Naive thymus-derived CD8-positive, alpha-beta T cell (primary cell): ENCODE measurements around the gene KRT16. TPM values are rescaled to one million over a fixed set of nuclear protein-coding genes. Genes with fewer than 3 reads are reported as not detected.
"Not testable (repeated sequence)": the region's sequence is repeated elsewhere in the genome, so short reads cannot be mapped to it uniquely, and the experiment has no call there.

Source experiments
- ATAC-seq, 2 donors: fragments of 150-1000 bp; cut with Tn5 transposase in 1 of 2; sonication (Bioruptor Pico), chemical (Tn5 transposase) in 1 of 2; 1 replicate in 1 of 2; 2 replicates in 1 of 2; pipeline ENCODE4 v1.10.0; 2021; ENCODE audit warnings: mild to moderate bottlenecking in 2 of 2, moderate library complexity in 2 of 2
- POLR2A ChIA-PET: fragments of 350-600 bp; sonication (Branson Sonifier 250); formaldehyde crosslinking; loops from one replicate; lab custom pipeline; 2021; ENCODE audit warnings: antibody characterized with exemption; lab: Charles Lee
- DNase-seq, 10 donors: peaks; one replicate each; pipeline versions ENCODE4 v3.0.0 to v3.0.0-alpha.2; 2020 to 2022
- H3K27ac Mint-ChIP-seq, 10 donors: one replicate each; pipeline ENCODE4 v1.8.0; 2020 to 2022; ENCODE audit warnings: mild to moderate bottlenecking in 10 of 10, mixed read lengths in 10 of 10, moderate library complexity in 4 of 10, inconsistent platforms in 1 of 10
- H3K27me3 Mint-ChIP-seq, 5 donors: one replicate each; pipeline ENCODE4 v1.8.0; 2021 to 2022; ENCODE audit warnings: mixed read lengths in 5 of 5
- H3K36me3 Mint-ChIP-seq, 3 donors: one replicate each; pipeline ENCODE4 v1.8.0; 2020 to 2022; ENCODE audit warnings: mixed read lengths in 3 of 3, mild to moderate bottlenecking in 2 of 3, inconsistent platforms in 1 of 3
- H3K4me1 Mint-ChIP-seq, 4 donors: one replicate each; pipeline ENCODE4 v1.8.0; 2021 to 2022; ENCODE audit warnings: mixed read lengths in 4 of 4
- H3K4me3 Mint-ChIP-seq, 10 donors: one replicate each; pipeline ENCODE4 v1.8.0; 2020 to 2022; ENCODE audit warnings: mild to moderate bottlenecking in 10 of 10, mixed read lengths in 10 of 10, moderate library complexity in 6 of 10, inconsistent platforms in 1 of 10
- H3K9me3 Mint-ChIP-seq, 9 donors: one replicate each; pipeline ENCODE4 v1.8.0; 2020 to 2022; ENCODE audit warnings: mixed read lengths in 9 of 9, mild to moderate bottlenecking in 3 of 9, inconsistent platforms in 1 of 9, moderate library complexity in 1 of 9
- polyA plus RNA-seq, 3 donors: library from polyadenylated mRNA; unstranded; fragments of 300-500 nt; fragmentation: Illumina TruSeq; gene quantifications; one replicate each; pipeline ENCODE4 v1.2.3, GENCODE V29; 2021
- total RNA-seq, 8 experiments: library from RNA in 2 of 8; stranded (reverse) in 2 of 8; gene quantifications; one replicate each; pipeline ENCODE4 v1.2.3 and lab custom pipeline; 2021 to 2026

KRT16 gene
- total and polyA plus RNA-seq, 5 experiments from 2014 or later, result not detected

GRCh38 chr17:41621435-41621817 lies 8.9 kb upstream of the KRT16 start:
- DNase-seq, H3K36me3 Mint-ChIP-seq, POLR2A ChIA-PET, ATAC-seq, H3K9me3 Mint-ChIP-seq, H3K4me1 Mint-ChIP-seq, H3K4me3 Mint-ChIP-seq: not testable (repeated sequence)
- Mint-ChIP-seq H3K27ac (peak overlapping the region in 1 of 10 donors; percentile 62), H3K27me3 (peaks cover 0 to 17% (median 5%) of the 10 kb centered on the region in 5 donors)

GRCh38 chr17:41620583-41621434 lies 8.2 kb upstream of the KRT16 start:
- H3K4me1 Mint-ChIP-seq, result no peaks in the 10 kb centered on the region
- H3K27ac Mint-ChIP-seq, result peak overlapping the region in 1 of 10 donors; percentile 54
- H3K4me3 Mint-ChIP-seq, result no peak overlapping the region
- H3K9me3 Mint-ChIP-seq, result no peaks in the 10 kb centered on the region
- DNase-seq (no peak), ATAC-seq (no peak)
- H3K36me3 Mint-ChIP-seq, result no peaks in the 10 kb centered on the region
- H3K27me3 Mint-ChIP-seq, result peaks cover 0 to 13% (median 4%) of the 10 kb centered on the region in 5 donors
- POLR2A ChIA-PET, result no interaction called here

- H3K4me1 Mint-ChIP-seq, H3K36me3 Mint-ChIP-seq, H3K27ac Mint-ChIP-seq, H3K9me3 Mint-ChIP-seq, DNase-seq, ATAC-seq, POLR2A ChIA-PET: not testable (repeated sequence)
- H3K4me3 Mint-ChIP-seq, result peak overlapping the region in 1 of 10 donors; percentile 1
- peaks cover 0 to 13% (median 2%) of the 10 kb centered on the region in 5 donors for H3K27me3 Mint-ChIP-seq
Measured at GRCh38 chr17:41619927-41620582, 7.5 kb upstream of the KRT16 start.

- H3K4me1 Mint-ChIP-seq, result no peaks in the 10 kb centered on the region
- POLR2A ChIA-PET, result no interaction called here
- ATAC-seq, result no peak
Measured at GRCh38 chr17:41619036-41619926, 6.7 kb upstream of the KRT16 start.

GRCh38 chr17:41618341-41619035 lies 5.9 kb upstream of the KRT16 start:
- Mint-ChIP-seq H3K27ac (no peak overlapping the region), H3K4me1 (peaks cover 0 to 1% (median 0%) of the 10 kb centered on the region in 4 donors), H3K9me3 (no peaks in the 10 kb centered on the region), H3K4me3 (no peak overlapping the region), H3K27me3 (peaks cover 0 to 18% (median 2%) of the 10 kb centered on the region in 5 donors), H3K36me3 (no peaks in the 10 kb centered on the region)
- POLR2A ChIA-PET, result no interaction called here
- DNase-seq, result peak in 1 of 10 donors; percentile 42
- no peak for ATAC-seq

More at GRCh38 chr17:41619036-41619926, 6.7 kb upstream of the KRT16 start:
- DNase-seq, result peak in 1 of 10 donors; percentile 51
- Mint-ChIP-seq H3K9me3 (no peaks in the 10 kb centered on the region), H3K27ac (no peak overlapping the region), H3K4me3 (no peak overlapping the region), H3K27me3 (peaks cover 0 to 16% (median 2%) of the 10 kb centered on the region in 5 donors), H3K36me3 (no peaks in the 10 kb centered on the region)

- H3K4me1 Mint-ChIP-seq, result peaks cover 0 to 1% (median 0%) of the 10 kb centered on the region in 4 donors
Measured at GRCh38 chr17:41617698-41618097, 5.1 kb upstream of the KRT16 start.

GRCh38 chr17:41617136-41617535 lies 4.6 kb upstream of the KRT16 start:
- Mint-ChIP-seq H3K4me3 (no peak overlapping the region), H3K9me3 (no peaks in the 10 kb centered on the region), H3K27me3 (peaks cover 0 to 17% (median 3%) of the 10 kb centered on the region in 5 donors), H3K27ac (no peak overlapping the region), H3K36me3 (no peaks in the 10 kb centered on the region), H3K4me1 (peaks cover 0 to 1% (median 0%) of the 10 kb centered on the region in 4 donors)
- POLR2A ChIA-PET, result no interaction called here
- DNase-seq, result peak in 1 of 10 donors; percentile 52
- no peak for ATAC-seq

More at GRCh38 chr17:41617698-41618097, 5.1 kb upstream of the KRT16 start:
- ATAC-seq (no peak), DNase-seq (peak in 1 of 10 donors; percentile 38)
- no peaks in the 10 kb centered on the region for H3K36me3 Mint-ChIP-seq
- H3K27me3 Mint-ChIP-seq, result peaks cover 0 to 18% (median 3%) of the 10 kb centered on the region in 5 donors
- no peaks in the 10 kb centered on the region for H3K9me3 Mint-ChIP-seq
- H3K27ac Mint-ChIP-seq, result no peak overlapping the region
- POLR2A ChIA-PET, result no interaction called here
- H3K4me3 Mint-ChIP-seq, result no peak overlapping the region

GRCh38 chr17:41616486-41616885 lies 3.9 kb upstream of the KRT16 start:
- H3K4me3 Mint-ChIP-seq, ATAC-seq, POLR2A ChIA-PET, H3K36me3 Mint-ChIP-seq, H3K27ac Mint-ChIP-seq, H3K9me3 Mint-ChIP-seq, H3K4me1 Mint-ChIP-seq: not testable (repeated sequence)
- peaks cover 0 to 17% (median 3%) of the 10 kb centered on the region in 5 donors for H3K27me3 Mint-ChIP-seq
- DNase-seq, result peak in 1 of 10 donors; percentile 28

GRCh38 chr17:41615454-41615853 lies 2.9 kb upstream of the KRT16 start:
- ATAC-seq (no peak), DNase-seq (peak in 1 of 10 donors; percentile 42)
- POLR2A ChIA-PET, result no interaction called here
- no peaks in the 10 kb centered on the region for H3K9me3 Mint-ChIP-seq
- no peak overlapping the region for H3K4me3 Mint-ChIP-seq
- H3K36me3 Mint-ChIP-seq, result no peaks in the 10 kb centered on the region
- H3K4me1 Mint-ChIP-seq, result peaks cover 0 to 1% (median 0%) of the 10 kb centered on the region in 4 donors
- no peak overlapping the region for H3K27ac Mint-ChIP-seq
- peaks cover 0 to 24% (median 8%) of the 10 kb centered on the region in 5 donors for H3K27me3 Mint-ChIP-seq

GRCh38 chr17:41614767-41615166 lies 2.2 kb upstream of the KRT16 start:
- POLR2A ChIA-PET, ATAC-seq, DNase-seq: not testable (repeated sequence)

GRCh38 chr17:41614098-41614497 lies 1.5 kb upstream of the KRT16 start:
- Mint-ChIP-seq H3K27ac (no peak overlapping the region), H3K27me3 (peaks cover 1 to 33% (median 16%) of the 10 kb centered on the region in 5 donors), H3K9me3 (peaks cover 0 to under 1% (median 0%) of the 10 kb centered on the region in 9 donors), H3K4me3 (no peak overlapping the region), H3K36me3 (no peaks in the 10 kb centered on the region), H3K4me1 (peaks cover 0 to 1% (median 0%) of the 10 kb centered on the region in 4 donors)
- DNase-seq (peak in 1 of 10 donors; percentile 41), ATAC-seq (no peak)
- POLR2A ChIA-PET, result no interaction called here

More at GRCh38 chr17:41614767-41615166, 2.2 kb upstream of the KRT16 start:
- H3K27me3 Mint-ChIP-seq, result peaks cover 0 to 30% (median 13%) of the 10 kb centered on the region in 5 donors
- H3K9me3 Mint-ChIP-seq, H3K27ac Mint-ChIP-seq, H3K36me3 Mint-ChIP-seq, H3K4me1 Mint-ChIP-seq, H3K4me3 Mint-ChIP-seq: not testable (repeated sequence)
